ENCODE results near the gene BLZF1.
"Not testable (repeated sequence)": the region's sequence is repeated elsewhere in the genome, so short reads cannot be mapped to it uniquely, and the experiment has no call there.

Gene BLZF1

GRCh38 chr1:169387399-169387798 lies 19.4 kb downstream of the BLZF1 start:
- Mint-ChIP-seq H3K4me1 (ENCODE audit: low read depth) (peaks cover 14% of the 10 kb centered on the region), H3K9me3 (no peaks in the 10 kb centered on the region), H3K4me3 (no peak overlapping the region)

GRCh38 chr1:169390303-169390702 lies 22.3 kb downstream of the BLZF1 start:
- H3K4me3 Mint-ChIP-seq, result no peak overlapping the region
- peak overlapping the region; percentile 45 for H3K27ac Mint-ChIP-seq
- H3K4me1 Mint-ChIP-seq (ENCODE audit: low read depth), result peaks cover 14% of the 10 kb centered on the region
- no peaks in the 10 kb centered on the region for H3K9me3 Mint-ChIP-seq
- no peaks in the 10 kb centered on the region for H3K27me3 Mint-ChIP-seq
- peaks cover 57% of the 10 kb centered on the region for H3K36me3 Mint-ChIP-seq (ENCODE audit: low read depth)

More at GRCh38 chr1:169387399-169387798, 19.4 kb downstream of the BLZF1 start:
- H3K27ac Mint-ChIP-seq, result no peak overlapping the region
- no peaks in the 10 kb centered on the region for H3K27me3 Mint-ChIP-seq
- peaks cover 37% of the 10 kb centered on the region for H3K36me3 Mint-ChIP-seq (ENCODE audit: low read depth)

GRCh38 chr1:169392406-169392805 lies 24.4 kb downstream of the BLZF1 start:
- peaks cover 63% of the 10 kb centered on the region for H3K36me3 Mint-ChIP-seq (ENCODE audit: low read depth)
- H3K27ac Mint-ChIP-seq, result no peak overlapping the region
- no peak overlapping the region for H3K4me3 Mint-ChIP-seq

GRCh38 chr1:169395955-169396354 lies 28.0 kb downstream of the BLZF1 start:
- no peaks in the 10 kb centered on the region for H3K9me3 Mint-ChIP-seq
- H3K4me3 Mint-ChIP-seq, result no peak overlapping the region
- no peaks in the 10 kb centered on the region for H3K27me3 Mint-ChIP-seq
- H3K4me1 Mint-ChIP-seq (ENCODE audit: low read depth), result no peaks in the 10 kb centered on the region
- peaks cover 42% of the 10 kb centered on the region for H3K36me3 Mint-ChIP-seq (ENCODE audit: low read depth)
- H3K27ac Mint-ChIP-seq, result no peak overlapping the region

More at GRCh38 chr1:169392406-169392805, 24.4 kb downstream of the BLZF1 start:
- H3K27me3 Mint-ChIP-seq, result no peaks in the 10 kb centered on the region
- peaks cover 14% of the 10 kb centered on the region for H3K4me1 Mint-ChIP-seq (ENCODE audit: low read depth)
- no peaks in the 10 kb centered on the region for H3K9me3 Mint-ChIP-seq

GRCh38 chr1:169402578-169402977 lies 34.6 kb downstream of the BLZF1 start:
- H3K36me3 Mint-ChIP-seq (ENCODE audit: low read depth); H3K27ac Mint-ChIP-seq; H3K27me3 Mint-ChIP-seq; H3K4me1 Mint-ChIP-seq (ENCODE audit: low read depth); H3K4me3 Mint-ChIP-seq: not testable (repeated sequence)
- H3K9me3 Mint-ChIP-seq, result peaks cover 24% of the 10 kb centered on the region

- peaks cover 25% of the 10 kb centered on the region for H3K9me3 Mint-ChIP-seq
- H3K27me3 Mint-ChIP-seq; H3K27ac Mint-ChIP-seq; H3K4me1 Mint-ChIP-seq (ENCODE audit: low read depth); H3K36me3 Mint-ChIP-seq (ENCODE audit: low read depth); H3K4me3 Mint-ChIP-seq: not testable (repeated sequence)
Measured at GRCh38 chr1:169408340-169408739, 40.3 kb downstream of the BLZF1 start.

GRCh38 chr1:169414952-169415351 lies 47.0 kb downstream of the BLZF1 start:
- Mint-ChIP-seq H3K27ac (no peak overlapping the region), H3K4me1 (ENCODE audit: low read depth) (no peaks in the 10 kb centered on the region), H3K4me3 (no peak overlapping the region), H3K36me3 (ENCODE audit: low read depth) (no peaks in the 10 kb centered on the region), H3K9me3 (peaks cover 8% of the 10 kb centered on the region), H3K27me3 (peaks cover 2% of the 10 kb centered on the region)

GRCh38 chr1:169421309-169421708 lies 53.3 kb downstream of the BLZF1 start:
- H3K9me3 Mint-ChIP-seq, result no peaks in the 10 kb centered on the region
- no peaks in the 10 kb centered on the region for H3K36me3 Mint-ChIP-seq (ENCODE audit: low read depth)
- H3K4me3 Mint-ChIP-seq, result no peak overlapping the region
- no peaks in the 10 kb centered on the region for H3K4me1 Mint-ChIP-seq (ENCODE audit: low read depth)
- no peak overlapping the region for H3K27ac Mint-ChIP-seq
- H3K27me3 Mint-ChIP-seq, result peaks cover 42% of the 10 kb centered on the region

GRCh38 chr1:169426174-169426705 lies 58.2 kb downstream of the BLZF1 start:
- no peaks in the 10 kb centered on the region for H3K9me3 Mint-ChIP-seq
- no peak overlapping the region for H3K4me3 Mint-ChIP-seq
- no peak overlapping the region for H3K27ac Mint-ChIP-seq
- H3K36me3 Mint-ChIP-seq (ENCODE audit: low read depth), result no peaks in the 10 kb centered on the region
- peaks cover 11% of the 10 kb centered on the region for H3K4me1 Mint-ChIP-seq (ENCODE audit: low read depth)
- peaks cover 83% of the 10 kb centered on the region for H3K27me3 Mint-ChIP-seq

GRCh38 chr1:169427081-169427641 lies 59.2 kb downstream of the BLZF1 start, which contains the start of gene CCDC181:
Gene CCDC181, minus strand, starts transcription at chr1:169427474. Its CDS starts 2,547 bp downstream, at chr1:169424927.
- Mint-ChIP-seq H3K27ac (peak within 1 kb of the TSS; percentile 43), H3K27me3 (peaks cover 83% of the 10 kb centered on the region), H3K4me3 (peak within 1 kb of the TSS; percentile 85), H3K36me3 (ENCODE audit: low read depth) (no peaks in the 10 kb centered on the region), H3K4me1 (ENCODE audit: low read depth) (peaks cover 11% of the 10 kb centered on the region), H3K9me3 (peaks cover under 1% of the 10 kb centered on the region)

Data from stimulated activated naive CD8-positive, alpha-beta T cell treated with anti-CD3 and anti-CD28 coated beads, Interleukin-15, Interleukin-2, amounts not matched to agents 100 ng/mL and 50 ng/mL, for 24 hours (primary cell).